ENCODE results near the gene LRRFIP2. TPM values are rescaled to one million over a fixed set of nuclear protein-coding genes. Genes with fewer than 3 reads are reported as not detected.
"Not testable (repeated sequence)": the region's sequence is repeated elsewhere in the genome, so short reads cannot be mapped to it uniquely, and the experiment has no call there.

Gene LRRFIP2
- total and polyA plus RNA-seq, 9 donors, result 35.5 to 81.1 (median 48.3) TPM

DNA sequence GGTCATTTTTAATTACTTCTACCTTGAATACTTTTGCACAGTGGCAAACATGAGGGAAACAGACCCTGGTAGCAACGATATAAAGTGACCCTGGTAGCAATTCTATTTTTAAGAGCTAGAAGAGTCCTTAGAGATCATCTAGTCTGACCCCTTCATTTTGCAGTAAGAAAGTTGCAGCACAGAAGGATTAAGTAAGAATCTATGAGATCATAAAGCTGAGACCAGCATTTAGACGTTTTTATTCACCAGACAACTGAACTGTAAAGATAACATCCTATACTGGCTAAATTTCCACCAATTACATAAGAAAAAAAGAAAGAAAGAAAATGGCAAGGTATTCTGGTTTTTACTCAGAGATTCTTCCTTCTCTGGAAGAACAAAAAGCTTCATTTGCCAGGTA, 49.9 kb downstream of the LRRFIP2 start:
- WGBS, 3 donors, result 36 to 44% (median 43%) methylated on average over 2 of the region's 2 CpGs
- H3K27ac ChIP-seq, result no peak overlapping the region
- intact Hi-C loops (cut with DNase I), result no loop called here
- H3K9me3 ChIP-seq, result no peaks in the 10 kb centered on the region
- no peaks in the 10 kb centered on the region for H3K4me1 ChIP-seq (ENCODE audit: insufficient read depth)
- H3K4me3 ChIP-seq, result no peak overlapping the region
- no peak for DNase-seq
- TF ChIP-seq POLR2A (IDR thresholded peaks at IDR 0.05) (no peak), EP300 (IDR thresholded peaks at IDR 0.05) (no peak)
- TF ChIP-seq, protein P1, sequence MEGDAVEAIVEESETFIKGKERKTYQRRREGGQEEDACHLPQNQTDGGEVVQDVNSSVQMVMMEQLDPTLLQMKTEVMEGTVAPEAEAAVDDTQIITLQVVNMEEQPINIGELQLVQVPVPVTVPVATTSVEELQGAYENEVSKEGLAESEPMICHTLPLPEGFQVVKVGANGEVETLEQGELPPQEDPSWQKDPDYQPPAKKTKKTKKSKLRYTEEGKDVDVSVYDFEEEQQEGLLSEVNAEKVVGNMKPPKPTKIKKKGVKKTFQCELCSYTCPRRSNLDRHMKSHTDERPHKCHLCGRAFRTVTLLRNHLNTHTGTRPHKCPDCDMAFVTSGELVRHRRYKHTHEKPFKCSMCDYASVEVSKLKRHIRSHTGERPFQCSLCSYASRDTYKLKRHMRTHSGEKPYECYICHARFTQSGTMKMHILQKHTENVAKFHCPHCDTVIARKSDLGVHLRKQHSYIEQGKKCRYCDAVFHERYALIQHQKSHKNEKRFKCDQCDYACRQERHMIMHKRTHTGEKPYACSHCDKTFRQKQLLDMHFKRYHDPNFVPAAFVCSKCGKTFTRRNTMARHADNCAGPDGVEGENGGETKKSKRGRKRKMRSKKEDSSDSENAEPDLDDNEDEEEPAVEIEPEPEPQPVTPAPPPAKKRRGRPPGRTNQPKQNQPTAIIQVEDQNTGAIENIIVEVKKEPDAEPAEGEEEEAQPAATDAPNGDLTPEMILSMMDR (IDR thresholded peaks at IDR 0.05), result no peak
- H3K27me3 ChIP-seq, result no peaks in the 10 kb centered on the region
- no peaks in the 10 kb centered on the region for H3K36me3 ChIP-seq

DNA sequence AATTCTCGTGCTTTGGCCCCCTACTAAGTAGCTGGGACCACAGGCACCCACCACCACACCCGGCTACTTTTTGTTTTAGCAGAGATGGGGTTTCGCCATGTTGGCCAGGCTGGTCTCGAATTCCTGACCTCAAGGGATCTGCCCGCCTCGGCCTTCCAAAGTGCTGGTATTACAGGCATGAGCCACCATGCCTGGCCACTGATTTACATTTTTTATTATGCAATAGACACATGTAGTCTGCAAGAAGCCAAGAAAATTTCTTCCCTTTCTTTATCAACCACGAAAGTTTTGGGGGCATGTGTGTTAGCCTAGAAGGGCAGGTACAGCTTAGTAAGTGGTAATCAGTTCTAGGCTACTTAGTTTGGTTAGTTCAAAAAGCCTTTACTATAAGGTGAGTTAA, 51.1 kb downstream of the LRRFIP2 start:
- intact Hi-C loops (cut with DNase I), result no loop called here
- 95 to 96% (median 95%) methylated on average over 7 of the region's 7 CpGs for WGBS, 3 donors
- no peak for DNase-seq
- Histone ChIP-seq H3K4me3 (no peak overlapping the region), H3K9me3 (no peaks in the 10 kb centered on the region), H3K4me1 (ENCODE audit: insufficient read depth) (no peaks in the 10 kb centered on the region), H3K27ac (no peak overlapping the region), H3K27me3 (no peaks in the 10 kb centered on the region), H3K36me3 (no peaks in the 10 kb centered on the region)
- no peak for TF ChIP-seq POLR2A (IDR thresholded peaks at IDR 0.05)
- TF ChIP-seq, protein P1 (IDR thresholded peaks at IDR 0.05), result no peak
- no peak for TF ChIP-seq EP300 (IDR thresholded peaks at IDR 0.05)

DNA sequence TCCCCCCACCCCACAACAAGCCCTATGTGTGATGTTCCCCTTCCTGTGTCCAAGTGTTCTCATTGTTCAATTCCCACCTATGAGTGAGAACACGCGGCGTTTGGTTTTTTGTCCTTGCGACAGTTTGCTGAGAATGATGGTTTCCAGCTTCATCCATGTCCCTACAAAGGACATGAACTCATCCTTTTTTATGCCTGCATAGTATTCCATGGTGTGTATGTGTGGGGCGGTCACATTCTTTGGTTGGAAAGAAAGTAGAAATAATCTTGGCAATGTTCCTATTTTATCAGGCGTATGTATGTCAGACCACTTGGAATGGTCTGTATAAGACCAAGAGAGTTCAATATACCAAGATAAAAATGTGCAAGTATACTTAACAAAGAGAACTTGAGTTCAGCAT, 52.3 kb downstream of the LRRFIP2 start:
- H3K27me3 ChIP-seq; H3K9me3 ChIP-seq; DNase-seq; H3K36me3 ChIP-seq; intact Hi-C loops (cut with DNase I); H3K4me3 ChIP-seq; H3K4me1 ChIP-seq (ENCODE audit: insufficient read depth); H3K27ac ChIP-seq: not testable (repeated sequence)
- 95 to 98% (median 97%) methylated on average over 6 of the region's 6 CpGs for WGBS, 3 donors

DNA sequence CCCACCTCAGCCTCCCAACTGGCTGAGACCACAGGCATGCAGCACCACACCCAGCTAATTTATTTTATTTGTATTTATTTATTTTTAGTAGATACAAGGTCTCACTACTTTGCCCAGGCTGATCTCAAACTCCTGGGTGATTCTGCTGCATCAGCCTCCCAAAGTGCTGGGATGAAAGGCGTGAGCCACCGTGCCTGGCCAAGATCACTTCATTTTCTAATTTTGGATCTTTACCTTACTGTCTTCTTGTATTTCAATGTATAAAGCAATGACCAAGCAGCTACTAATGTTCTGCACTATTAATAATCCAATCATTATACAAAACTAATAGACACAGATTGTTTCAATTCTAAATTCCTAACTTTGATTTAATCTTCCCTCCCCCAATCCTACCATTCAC, 56.2 kb downstream of the LRRFIP2 start:
- 95 to 99% (median 98%) methylated on average over 2 of the region's 2 CpGs for WGBS, 3 donors
- Histone ChIP-seq H3K9me3 (no peaks in the 10 kb centered on the region), H3K27me3 (no peaks in the 10 kb centered on the region), H3K27ac (no peak overlapping the region), H3K36me3 (no peaks in the 10 kb centered on the region), H3K4me3 (no peak overlapping the region), H3K4me1 (ENCODE audit: insufficient read depth) (peaks cover 6% of the 10 kb centered on the region)
- DNase-seq, result no peak
- intact Hi-C loops (cut with DNase I), result no loop called here
- TF ChIP-seq EP300 (IDR thresholded peaks at IDR 0.05), result no peak
- no peak for TF ChIP-seq POLR2A (IDR thresholded peaks at IDR 0.05)
- TF ChIP-seq, protein P1 (IDR thresholded peaks at IDR 0.05), result no peak

DNA sequence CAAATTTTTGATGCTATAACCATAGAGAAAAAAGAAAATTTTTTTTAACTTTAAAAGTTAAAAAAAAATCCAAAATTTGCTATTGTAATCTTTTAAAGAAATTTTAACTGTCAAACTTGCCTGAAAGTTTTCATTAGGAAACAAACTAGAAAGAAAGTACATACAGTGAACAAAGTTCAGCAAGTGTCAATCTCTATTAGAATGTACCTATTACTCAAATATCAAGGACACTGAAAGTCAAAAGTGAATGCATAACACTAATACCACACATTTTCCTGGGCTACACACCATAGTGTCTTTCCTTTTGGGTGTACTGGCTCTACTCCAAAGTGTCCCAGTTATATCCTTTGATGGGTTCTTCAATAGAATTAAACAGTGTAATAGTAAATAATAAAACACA, 56.8 kb downstream of the LRRFIP2 start:
- no peak for TF ChIP-seq EP300 (IDR thresholded peaks at IDR 0.05)
- TF ChIP-seq, protein P1 (IDR thresholded peaks at IDR 0.05), result no peak
- TF ChIP-seq POLR2A (IDR thresholded peaks at IDR 0.05), result no peak
- H3K27me3 ChIP-seq, result no peaks in the 10 kb centered on the region
- no peak for DNase-seq
- no peaks in the 10 kb centered on the region for H3K9me3 ChIP-seq
- H3K4me3 ChIP-seq, result no peak overlapping the region
- no peaks in the 10 kb centered on the region for H3K36me3 ChIP-seq
- no peak overlapping the region for H3K27ac ChIP-seq
- intact Hi-C loops (cut with DNase I), result no loop called here
- H3K4me1 ChIP-seq (ENCODE audit: insufficient read depth), result peaks cover 6% of the 10 kb centered on the region

Data from ovary (tissue), 9 donors.